Ishikawa (cell line): ENCODE measurements around the gene SERPINE2.

ENCODE experiments used
- FOXM1 ChIP-seq: IDR thresholded peaks from 2 replicates; pipeline ENCODE4 v1.6.1; 2012; ENCODE audit warnings: low read depth, borderline replicate concordance
- REST ChIP-seq: IDR thresholded peaks from 2 replicates; pipeline ENCODE4 v1.6.1; 2012; ENCODE audit warnings: low read depth, mild to moderate bottlenecking
- TAF1 ChIP-seq: IDR thresholded peaks from 2 replicates; pipeline ENCODE4 v1.6.1; 2012; ENCODE audit warnings: low read depth, mild to moderate bottlenecking

- TF ChIP-seq FOXM1 (no peak), REST (no peak), TAF1 (no peak)
Observed at GRCh38 chr2:223994562-223995162, 44.4 kb downstream of the SERPINE2 start.
